GM12878 (cell line): ENCODE data around the gene SLC13A3. TPM values are rescaled to one million over a fixed set of nuclear protein-coding genes. Genes with fewer than 3 reads are reported as not detected.

Experiments
- ATAC-seq: fragments of 200-7000 bp; cut with Tn5 transposase; 3 replicates; pipeline ENCODE4 v1.9.1; 2020; ENCODE audit warnings: mild to moderate bottlenecking, moderate library complexity
- BruUV-seq: library from RNA; stranded (reverse); fragments of 400-500 nt; replicated peaks from 2 replicates; lab custom pipeline; 2021; lab: Mats Ljungman, UMichigan
- CTCF ChIA-PET: fragments of 300-600 bp; sonication (Branson Sonifier 250); formaldehyde crosslinking; extraction: SDS; loops from one replicate; lab custom pipeline; 2021; ENCODE audit warnings: inconsistent platforms; lab: Yijun Ruan, JAX
- POLR2A ChIA-PET: fragments of 350-600 bp; formaldehyde crosslinking; extraction: SDS; loops from one replicate; lab custom pipeline; 2021; ENCODE audit warnings: inconsistent platforms; lab: Charles Lee
- RAD21 ChIA-PET: fragments of 300-600 bp; sonication (Branson Sonifier 250); formaldehyde crosslinking; loops from one replicate; lab custom pipeline; 2023; ENCODE audit warnings: antibody characterized with exemption; ENCODE audit not compliant: unreplicated experiment; lab: Charles Lee
- SMC1A ChIA-PET: fragments of 300-600 bp; sonication (Branson Sonifier 250); formaldehyde crosslinking; loops from one replicate; lab custom pipeline; 2023; ENCODE audit not compliant: unreplicated experiment, uncharacterized antibody; lab: Charles Lee
- DNase-seq: peaks from one replicate; pipeline ENCODE4 v3.0.0-alpha.2; 2011; ENCODE audit warnings: low read depth, low spot score
- FAIRE-seq: peaks from 3 replicates; lab custom pipeline; 2011; peaks lifted over from hg19 to GRCh38; lab: Jason Lieb, UNC
- H2AFZ ChIP-seq: 2 replicates; pipeline ENCODE4 v1.6.0; 2011; ENCODE audit warnings: low read depth, low read length, control low read depth; ENCODE audit not compliant: control insufficient read depth
- H3K27ac ChIP-seq: 2 replicates; pipeline ENCODE4 v1.5.1; 2011; ENCODE audit warnings: control low read depth; ENCODE audit not compliant: control insufficient read depth, insufficient read depth
- H3K27me3 ChIP-seq, 2 experiments: replicated peaks in 1 of 2; 2 replicates each; pipeline versions ENCODE4 v1.6.0 to v1.6.1; 2011; ENCODE audit warnings: low read length in 1 of 2; ENCODE audit not compliant: control insufficient read depth in 2 of 2, insufficient read depth in 2 of 2
- H3K36me3 ChIP-seq, 2 experiments: 2 replicates each; pipeline ENCODE4 v1.5.1; 2011; ENCODE audit warnings: low read length in 1 of 2; ENCODE audit not compliant: control insufficient read depth in 2 of 2, insufficient read depth in 2 of 2
- H3K4me1 ChIP-seq: 2 replicates; pipeline ENCODE4 v1.6.1; 2011; ENCODE audit warnings: mild to moderate bottlenecking, low read length, moderate library complexity, mixed read lengths; ENCODE audit not compliant: control insufficient read depth, insufficient read depth
- H3K4me2 ChIP-seq: 2 replicates; pipeline ENCODE4 v1.6.0; 2011; ENCODE audit warnings: control low read depth; ENCODE audit not compliant: control insufficient read depth, insufficient read depth
- H3K4me3 ChIP-seq: fragments of 200-600 bp; sonication (generic); 2 replicates; pipeline ENCODE4 v1.5.1; 2016
- H3K79me2 ChIP-seq: 2 replicates; pipeline ENCODE4 v1.6.0; 2011; ENCODE audit warnings: low read length; ENCODE audit not compliant: control insufficient read depth, insufficient read depth
- H3K9ac ChIP-seq: 2 replicates; pipeline ENCODE4 v1.8.0; 2011; ENCODE audit warnings: low read length, control low read depth, mixed read lengths; ENCODE audit not compliant: control insufficient read depth, insufficient read depth
- H3K9me3 ChIP-seq: replicated peaks from 3 replicates; pipeline ENCODE4 v1.5.1; 2011; ENCODE audit warnings: mild to moderate bottlenecking, low read length; ENCODE audit not compliant: control insufficient read depth, insufficient read depth
- H4K20me1 ChIP-seq: 2 replicates; pipeline ENCODE4 v1.6.0; 2011; ENCODE audit not compliant: control insufficient read depth, insufficient read depth
- RFX5 ChIP-seq: IDR thresholded peaks from 2 replicates; pipeline ENCODE4 v1.6.1; 2011; ENCODE audit warnings: low read depth, low read length, improper control_type of control experiment
- STAT3 ChIP-seq: IDR thresholded peaks from 2 replicates; pipeline ENCODE4 v1.6.1; 2011; ENCODE audit warnings: low read depth, low read length, improper control_type of control experiment
- WGBS: methylation state at CpG from one replicate; pipeline ENCODE4 v1.1.6; 2016; ENCODE audit warnings: low lambda C conversion rate; ENCODE audit not compliant: insufficient replicate concordance, insufficient coverage; ENCODE audit errors: missing lambda C conversion rate; 5-methylcytosine and 5-hydroxymethylcytosine counted together
- in situ Hi-C: fragments of 300-500 bp; cut with MboI; formaldehyde crosslinking; loops from 9 replicates; pipeline ENCODE4 v1.14.3; 2018; ENCODE audit warnings: mixed read lengths
- intact Hi-C: fragments of 100-400 bp; cut with micrococcal nuclease; formaldehyde crosslinking; loops from one replicate; pipeline ENCODE4 v1.14.2; 2022; ENCODE audit not compliant: unreplicated experiment
- polyA plus RNA-seq, 11 experiments: library from polyadenylated mRNA; depleted of rRNA in 4 of 11; unstranded in 6 of 11; stranded (reverse) in 5 of 11; fragments of >200 nt; fragmentation: Nextera tagmentation in 4 of 11; fragmentation: Illumina TruSeq in 1 of 11; extraction: Ambion mirVana in 4 of 11; extraction: Trizol in 1 of 11; gene quantifications; 1 replicate in 1 of 11; 2 replicates in 10 of 11; pipeline versions ENCODE4 v1.2.1 to v1.2.3, GENCODE V29; 2011 to 2016; ENCODE audit warnings: inconsistent platforms in 2 of 11, missing spikeins in 2 of 11, low read depth in 1 of 11
- total RNA-seq, 4 experiments: library from RNA; depleted of rRNA in 3 of 4; stranded (reverse); fragments of >200 nt in 3 of 4; fragmentation: Illumina TruSeq in 1 of 4; extraction: Trizol in 1 of 4; gene quantifications; 2 replicates each; pipeline versions ENCODE4 v1.2.1 to v1.2.3, GENCODE V29; 2013 to 2021
- TF ChIP-seq, protein P1 (sequence below): IDR thresholded peaks from 2 replicates; pipeline ENCODE4 v1.6.1; 2012; ENCODE audit warnings: improper control_type of control experiment, low read depth, low read length; ENCODE audit not compliant: insufficient replicate concordance
- TF ChIP-seq, protein P2 (sequence below): fragments of 450-650 bp; IDR thresholded peaks from 2 replicates; pipeline ENCODE4 v1.6.1; 2017; ENCODE audit warnings: borderline replicate concordance

The SLC13A3 gene
- total and polyA plus RNA-seq, 10 of the 15 experiments (the other 5 are each of a cell fraction or from before 2014, with no cell fraction given), result 0.03 to 0.76 (median 0.07) TPM; not detected in 4

DNA sequence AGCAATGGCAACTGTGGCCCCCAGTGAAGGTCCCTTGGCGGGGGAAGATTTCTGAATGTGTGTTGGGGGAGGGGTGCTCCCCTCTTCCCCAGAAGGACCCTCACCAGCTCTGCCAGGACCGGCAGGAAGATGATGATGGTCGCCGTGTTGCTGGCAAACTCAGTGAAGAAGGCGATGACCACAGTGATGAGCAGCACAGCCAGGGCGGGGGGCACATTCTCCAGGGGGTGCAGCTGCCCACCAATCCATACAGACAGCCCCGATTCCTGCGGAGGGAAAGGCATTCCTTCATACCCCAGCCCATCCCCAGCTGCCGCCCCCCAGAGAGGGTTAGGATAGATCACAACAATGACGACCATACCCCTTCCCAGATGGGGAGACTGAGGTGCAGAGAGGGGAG, 85.1 kb downstream of the SLC13A3 start:
- DNase-seq, result no peak
- CTCF ChIA-PET, result interaction anchor here (1.0 kb wide), 1 partner anchor 53 kb away, joined by 3 read pairs; the partner anchor contains the start of gene ZNF334
- Histone ChIP-seq H3K79me2 (no peaks in the 10 kb centered on the region), H3K4me3 (no peak overlapping the region)
- SMC1A ChIA-PET, result interaction anchor here (1.2 kb wide), 1 partner anchor 22 kb away, joined by 3 read pairs; no protein-coding TSS in a partner anchor
- TF ChIP-seq, protein P1, sequence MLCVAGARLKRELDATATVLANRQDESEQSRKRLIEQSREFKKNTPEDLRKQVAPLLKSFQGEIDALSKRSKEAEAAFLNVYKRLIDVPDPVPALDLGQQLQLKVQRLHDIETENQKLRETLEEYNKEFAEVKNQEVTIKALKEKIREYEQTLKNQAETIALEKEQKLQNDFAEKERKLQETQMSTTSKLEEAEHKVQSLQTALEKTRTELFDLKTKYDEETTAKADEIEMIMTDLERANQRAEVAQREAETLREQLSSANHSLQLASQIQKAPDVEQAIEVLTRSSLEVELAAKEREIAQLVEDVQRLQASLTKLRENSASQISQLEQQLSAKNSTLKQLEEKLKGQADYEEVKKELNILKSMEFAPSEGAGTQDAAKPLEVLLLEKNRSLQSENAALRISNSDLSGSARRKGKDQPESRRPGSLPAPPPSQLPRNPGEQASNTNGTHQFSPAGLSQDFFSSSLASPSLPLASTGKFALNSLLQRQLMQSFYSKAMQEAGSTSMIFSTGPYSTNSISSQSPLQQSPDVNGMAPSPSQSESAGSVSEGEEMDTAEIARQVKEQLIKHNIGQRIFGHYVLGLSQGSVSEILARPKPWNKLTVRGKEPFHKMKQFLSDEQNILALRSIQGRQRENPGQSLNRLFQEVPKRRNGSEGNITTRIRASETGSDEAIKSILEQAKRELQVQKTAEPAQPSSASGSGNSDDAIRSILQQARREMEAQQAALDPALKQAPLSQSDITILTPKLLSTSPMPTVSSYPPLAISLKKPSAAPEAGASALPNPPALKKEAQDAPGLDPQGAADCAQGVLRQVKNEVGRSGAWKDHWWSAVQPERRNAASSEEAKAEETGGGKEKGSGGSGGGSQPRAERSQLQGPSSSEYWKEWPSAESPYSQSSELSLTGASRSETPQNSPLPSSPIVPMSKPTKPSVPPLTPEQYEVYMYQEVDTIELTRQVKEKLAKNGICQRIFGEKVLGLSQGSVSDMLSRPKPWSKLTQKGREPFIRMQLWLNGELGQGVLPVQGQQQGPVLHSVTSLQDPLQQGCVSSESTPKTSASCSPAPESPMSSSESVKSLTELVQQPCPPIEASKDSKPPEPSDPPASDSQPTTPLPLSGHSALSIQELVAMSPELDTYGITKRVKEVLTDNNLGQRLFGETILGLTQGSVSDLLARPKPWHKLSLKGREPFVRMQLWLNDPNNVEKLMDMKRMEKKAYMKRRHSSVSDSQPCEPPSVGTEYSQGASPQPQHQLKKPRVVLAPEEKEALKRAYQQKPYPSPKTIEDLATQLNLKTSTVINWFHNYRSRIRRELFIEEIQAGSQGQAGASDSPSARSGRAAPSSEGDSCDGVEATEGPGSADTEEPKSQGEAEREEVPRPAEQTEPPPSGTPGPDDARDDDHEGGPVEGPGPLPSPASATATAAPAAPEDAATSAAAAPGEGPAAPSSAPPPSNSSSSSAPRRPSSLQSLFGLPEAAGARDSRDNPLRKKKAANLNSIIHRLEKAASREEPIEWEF, result no peak
- TF ChIP-seq, protein P2, sequence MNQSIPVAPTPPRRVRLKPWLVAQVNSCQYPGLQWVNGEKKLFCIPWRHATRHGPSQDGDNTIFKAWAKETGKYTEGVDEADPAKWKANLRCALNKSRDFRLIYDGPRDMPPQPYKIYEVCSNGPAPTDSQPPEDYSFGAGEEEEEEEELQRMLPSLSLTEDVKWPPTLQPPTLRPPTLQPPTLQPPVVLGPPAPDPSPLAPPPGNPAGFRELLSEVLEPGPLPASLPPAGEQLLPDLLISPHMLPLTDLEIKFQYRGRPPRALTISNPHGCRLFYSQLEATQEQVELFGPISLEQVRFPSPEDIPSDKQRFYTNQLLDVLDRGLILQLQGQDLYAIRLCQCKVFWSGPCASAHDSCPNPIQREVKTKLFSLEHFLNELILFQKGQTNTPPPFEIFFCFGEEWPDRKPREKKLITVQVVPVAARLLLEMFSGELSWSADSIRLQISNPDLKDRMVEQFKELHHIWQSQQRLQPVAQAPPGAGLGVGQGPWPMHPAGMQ, result no peak
- TF ChIP-seq STAT3 (no peak), RFX5 (no peak)
- TF ChIP-seq, all 136 proteins: peak for 0
- Histone ChIP-seq H3K36me3 (no peaks in the 10 kb centered on the region), H3K4me1 (no peaks in the 10 kb centered on the region), H2AFZ (no peak overlapping the region), H3K9me3 (no peaks in the 10 kb centered on the region), H4K20me1 (no peaks in the 10 kb centered on the region), H3K9ac (no peak overlapping the region), H3K27ac (no peak overlapping the region), H3K27me3 (no peaks in the 10 kb centered on the region), H3K4me2 (no peak overlapping the region)
- intact Hi-C loops, result no loop called here
- in situ Hi-C loops, result no loop called here
- ATAC-seq, result no peak
- BruUV-seq, result no TSS peak
- FAIRE-seq, result no peak
- 40% methylated on average over 7 of the region's 10 CpGs for WGBS
- ChIA-PET RAD21 (no interaction called here), POLR2A (no interaction called here)
